A673 (cell line): Measurements from ENCODE around the gene CDC25C.

Experiments used
- CTCF ChIP-seq: fragments of 300-800, 200-600 bp; sonication (generic); conservative IDR thresholded peaks from 2 replicates; pipeline ENCODE4 v1.5.1; 2017; ENCODE audit warnings: low read depth, mild to moderate bottlenecking, antibody characterized with exemption, low read length, moderate library complexity, mixed read lengths
- EZH2 ChIP-seq: fragments of 200-600 bp; sonication (generic); IDR thresholded peaks from 2 replicates; pipeline ENCODE4 v1.6.1; 2017; ENCODE audit warnings: borderline replicate concordance, low read depth, mild to moderate bottlenecking, mixed read lengths, antibody characterized with exemption, low read length; ENCODE audit not compliant: poor library complexity, severe bottlenecking

GRCh38 chr5:138275379-138275782 is 56.2 kb downstream of the CDC25C start:
- 0 out of 2 replicates have a peak, but pooled peaks have one; percentile 20 for TF ChIP-seq CTCF
- no peak for TF ChIP-seq EZH2
